Thoracic aorta (tissue), 2 donors: ENCODE results near the gene PPFIA4. TPM values are rescaled to one million over a fixed set of nuclear protein-coding genes. Genes with fewer than 3 reads are reported as not detected.

Source experiments
- ATAC-seq: fragments of 150-250 bp; one replicate; pipeline ENCODE4 v1.8.0; 2017; ENCODE audit warnings: low read depth; ENCODE audit not compliant: insufficient number of reproducible peaks, low FRiP score
- DNase-seq: peaks from one replicate; pipeline ENCODE4 v3.0.0-alpha.2; 2020; ENCODE audit warnings: low spot score
- H3K27ac ChIP-seq, 2 donors: fragments of 200-600 bp; sonication (generic); 1 replicate in 1 of 2; 2 replicates in 1 of 2; pipeline ENCODE4 v1.5.1; 2016; ENCODE audit warnings: mild to moderate bottlenecking in 2 of 2, moderate library complexity in 2 of 2
- H3K27me3 ChIP-seq: fragments of 200-600 bp; sonication (generic); replicated peaks from 2 replicates; pipeline ENCODE4 v1.6.0; 2016; ENCODE audit warnings: mild to moderate bottlenecking; ENCODE audit not compliant: insufficient read depth
- H3K36me3 ChIP-seq: fragments of 200-600 bp; sonication (generic); one replicate; pipeline ENCODE4 v1.5.1; 2016
- H3K4me1 ChIP-seq, 2 donors: fragments of 200-600 bp; sonication (generic); 1 replicate in 1 of 2; 2 replicates in 1 of 2; pipeline versions ENCODE4 v1.5.1 to v1.6.0; 2016; ENCODE audit warnings: low read depth in 2 of 2, mild to moderate bottlenecking in 1 of 2; ENCODE audit not compliant: control insufficient read depth in 1 of 2
- H3K4me3 ChIP-seq: fragments of 200-600 bp; sonication (generic); 2 replicates; pipeline ENCODE4 v1.5.1; 2016; ENCODE audit warnings: mild to moderate bottlenecking
- H3K9me3 ChIP-seq: fragments of 200-600 bp; sonication (generic); 2 replicates; pipeline ENCODE4 v1.5.1; 2016
- CTCF ChIP-seq: fragments of 200-600 bp; sonication (generic); IDR thresholded peaks from one replicate; pipeline ENCODE4 v1.5.1; 2019; ENCODE audit warnings: antibody characterized with exemption
- total RNA-seq, 2 donors: library from RNA; depleted of rRNA; stranded (reverse); fragments of >200 nt; gene quantifications; one replicate each; pipeline versions ENCODE4 v1.1.0 to v1.2.3, GENCODE V29; 2016

PPFIA4 gene
- total RNA-seq, 2 donors from 2014 or later, result 13.5 to 16.5 TPM

- H3K36me3 ChIP-seq, result peaks cover 6% of the 10 kb centered on the region
- H3K27me3 ChIP-seq, result no peaks in the 10 kb centered on the region
- no peak for ATAC-seq
- no peak for TF ChIP-seq CTCF
- H3K27ac ChIP-seq, result no peak overlapping the region
- H3K4me1 ChIP-seq, result no peaks in the 10 kb centered on the region
- no peaks in the 10 kb centered on the region for H3K9me3 ChIP-seq
- no peak for DNase-seq
- no peak overlapping the region for H3K4me3 ChIP-seq
Observed at GRCh38 chr1:203048555-203049051, 22.3 kb downstream of the PPFIA4 start.

- no peak for TF ChIP-seq CTCF
- ATAC-seq, result no peak
- H3K4me1 ChIP-seq, result no peaks in the 10 kb centered on the region
- no peak for DNase-seq
- no peak overlapping the region for H3K4me3 ChIP-seq
- H3K9me3 ChIP-seq, result no peaks in the 10 kb centered on the region
- H3K36me3 ChIP-seq, result peaks cover 6% of the 10 kb centered on the region
- H3K27ac ChIP-seq, result no peak overlapping the region
- H3K27me3 ChIP-seq, result no peaks in the 10 kb centered on the region
Observed at GRCh38 chr1:203049077-203049476, 22.8 kb downstream of the PPFIA4 start.

- ATAC-seq (no peak), DNase-seq (no peak)
- Histone ChIP-seq H3K27ac (no peak overlapping the region), H3K27me3 (no peaks in the 10 kb centered on the region), H3K4me1 (no peaks in the 10 kb centered on the region), H3K9me3 (no peaks in the 10 kb centered on the region), H3K36me3 (peaks cover 6% of the 10 kb centered on the region), H3K4me3 (no peak overlapping the region)
- no peak for TF ChIP-seq CTCF
Observed at GRCh38 chr1:203049576-203050180, 23.4 kb downstream of the PPFIA4 start.

GRCh38 chr1:203050826-203051225 lies 24.5 kb downstream of the PPFIA4 start:
- no peaks in the 10 kb centered on the region for H3K4me1 ChIP-seq
- no peaks in the 10 kb centered on the region for H3K27me3 ChIP-seq
- no peak overlapping the region for H3K4me3 ChIP-seq
- TF ChIP-seq CTCF, result no peak
- no peaks in the 10 kb centered on the region for H3K9me3 ChIP-seq
- peaks cover 6% of the 10 kb centered on the region for H3K36me3 ChIP-seq
- DNase-seq (no peak), ATAC-seq (no peak)
- no peak overlapping the region for H3K27ac ChIP-seq

- no peak for TF ChIP-seq CTCF
- H3K9me3 ChIP-seq, result no peaks in the 10 kb centered on the region
- no peak overlapping the region for H3K4me3 ChIP-seq
- H3K27me3 ChIP-seq, result no peaks in the 10 kb centered on the region
- no peak for ATAC-seq
- no peak for DNase-seq
- H3K27ac ChIP-seq, result no peak overlapping the region
- peaks cover 6% of the 10 kb centered on the region for H3K36me3 ChIP-seq
- H3K4me1 ChIP-seq, result no peaks in the 10 kb centered on the region
Observed at GRCh38 chr1:203051841-203052324, 25.6 kb downstream of the PPFIA4 start.
